Measurements from ENCODE around the gene GPX1.
"Not testable (repeated sequence)": the region's sequence is repeated elsewhere in the genome, so short reads cannot be mapped to it uniquely, and the experiment has no call there.

GPX1 gene

DNA sequence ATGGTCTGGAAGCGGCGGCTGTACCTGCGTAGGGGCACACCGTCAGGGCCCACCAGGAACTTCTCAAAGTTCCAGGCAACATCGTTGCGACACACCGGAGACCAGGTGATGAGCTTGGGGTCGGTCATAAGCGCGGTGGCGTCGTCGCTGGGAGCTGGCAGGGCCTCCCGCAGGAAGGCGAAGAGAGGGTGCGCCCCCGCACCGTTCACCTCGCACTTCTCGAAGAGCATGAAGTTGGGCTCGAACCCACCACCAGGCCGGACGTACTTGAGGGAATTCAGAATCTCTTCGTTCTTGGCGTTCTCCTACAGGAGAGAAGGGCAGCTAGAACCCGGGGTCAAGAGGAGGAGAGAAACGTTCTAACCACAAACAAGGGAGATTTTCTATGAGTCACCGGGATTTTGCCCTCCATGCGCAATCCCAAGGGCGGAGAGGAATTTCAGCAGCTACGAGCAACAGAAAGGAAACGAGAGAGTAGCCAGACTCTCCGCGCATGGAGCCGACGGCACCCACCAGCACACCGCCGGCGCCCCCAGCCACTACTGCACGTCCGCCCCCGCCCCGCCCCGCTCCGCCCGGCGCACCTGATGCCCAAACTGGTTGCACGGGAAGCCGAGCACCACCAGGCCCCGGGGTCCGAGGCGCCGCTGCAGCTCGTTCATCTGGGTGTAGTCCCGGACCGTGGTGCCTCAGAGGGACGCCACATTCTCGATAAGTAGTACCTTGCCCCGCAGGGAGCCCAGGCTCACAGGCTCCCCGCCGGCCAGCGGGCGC lies 523 bp downstream of the GPX1 start:
- FAIRE-seq, result not testable (repeated sequence)

GRCh38 chr3:49357095-49357442 lies 1.1 kb downstream of the GPX1 start:
- not testable (repeated sequence) for FAIRE-seq

- FAIRE-seq, result no peak
Observed at GRCh38 chr3:49352890-49353421, 5.2 kb downstream of the GPX1 start.

DNA sequence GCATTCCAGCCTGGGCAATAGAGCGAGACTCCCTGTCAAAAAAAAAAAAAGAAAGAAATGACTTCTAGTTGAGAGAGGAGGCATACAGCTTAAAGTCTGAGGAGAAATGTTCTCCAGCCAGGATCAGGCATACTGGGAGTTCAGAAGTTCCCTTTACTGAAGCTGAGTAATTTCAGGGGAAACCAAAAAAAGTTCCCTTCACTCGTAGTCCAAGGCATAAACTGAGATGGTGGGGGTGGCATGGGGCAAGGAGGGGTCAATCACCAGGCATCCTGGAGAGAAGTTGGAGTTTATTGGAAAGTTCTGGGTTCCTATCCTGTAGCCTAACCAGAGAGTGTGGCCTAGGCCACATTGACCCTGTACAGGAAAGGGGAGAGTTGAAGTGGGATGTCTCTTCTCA lies 5.9 kb downstream of the GPX1 start:
- FAIRE-seq, result no peak

DNA sequence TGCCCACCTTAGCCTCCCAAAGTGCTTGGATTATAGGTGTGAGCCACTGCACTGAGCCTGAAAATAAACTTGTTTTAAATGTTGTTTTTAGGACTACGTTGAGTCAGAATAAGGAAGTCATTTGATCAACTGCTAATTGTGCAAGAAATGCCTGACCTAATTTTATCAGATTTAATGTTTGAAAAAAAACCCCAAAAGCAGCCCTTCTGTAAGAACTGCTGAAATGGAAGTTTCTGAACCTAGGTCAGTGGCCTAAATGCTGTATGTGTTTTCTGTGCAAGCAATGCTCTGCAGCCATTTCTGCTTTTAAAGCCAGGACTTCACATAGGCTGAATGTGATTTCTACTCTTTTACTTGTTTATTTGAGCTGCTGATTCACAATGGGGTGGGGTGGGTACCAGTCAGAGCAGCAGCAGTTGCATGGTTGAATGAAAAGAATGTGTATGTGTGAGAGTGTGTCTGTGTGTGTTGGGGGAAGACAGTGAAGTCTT lies 6.6 kb downstream of the GPX1 start:
- FAIRE-seq, result no peak

GRCh38 chr3:49349348-49350114 lies 8.6 kb downstream of the GPX1 start:
- no peak for FAIRE-seq

DNA sequence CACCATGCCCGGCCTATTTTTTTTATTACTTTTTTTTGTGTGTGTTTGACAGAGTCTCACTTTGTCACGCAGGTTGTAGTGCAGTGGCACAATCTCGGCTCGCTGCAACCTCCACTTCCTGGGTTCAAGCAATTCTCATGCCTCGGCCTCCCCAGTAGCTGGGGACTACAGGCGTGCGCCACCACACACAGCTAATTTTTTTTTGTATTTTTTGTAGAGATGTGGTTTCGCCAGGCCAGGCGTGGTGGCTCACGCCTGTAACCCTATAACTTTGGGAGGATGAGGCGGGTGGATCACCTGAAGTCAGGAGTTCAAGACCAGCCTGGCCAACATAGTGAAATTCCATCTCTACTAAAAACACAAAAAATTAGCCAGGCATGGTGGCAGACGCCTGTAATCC lies 9.8 kb downstream of the GPX1 start:
- FAIRE-seq, result not testable (repeated sequence)

DNA sequence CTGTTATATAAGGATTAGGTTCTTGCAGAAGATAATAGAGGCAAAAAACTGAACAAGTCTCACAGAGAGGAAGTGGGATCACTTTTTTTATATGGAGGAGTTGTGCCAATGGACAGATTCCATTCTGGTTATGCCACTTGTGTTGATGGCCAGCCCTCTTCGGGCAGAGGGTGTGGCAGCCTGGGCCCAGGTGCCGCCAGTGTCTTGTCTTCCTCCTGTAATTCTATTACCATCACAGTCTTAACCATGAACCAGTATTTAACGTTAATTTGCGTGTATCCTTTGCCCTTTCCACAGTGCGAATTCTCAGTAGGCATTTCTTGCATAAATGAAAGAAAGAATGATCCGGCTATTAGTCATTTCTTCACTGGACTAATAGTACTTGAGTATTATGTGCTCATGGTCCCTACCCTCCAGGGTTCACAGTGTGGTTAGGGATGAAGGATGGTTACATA lies 11.3 kb downstream of the GPX1 start:
- FAIRE-seq, result no peak

GRCh38 chr3:49343163-49343562 lies 15.0 kb downstream of the GPX1 start:
- no peak for FAIRE-seq

DNA sequence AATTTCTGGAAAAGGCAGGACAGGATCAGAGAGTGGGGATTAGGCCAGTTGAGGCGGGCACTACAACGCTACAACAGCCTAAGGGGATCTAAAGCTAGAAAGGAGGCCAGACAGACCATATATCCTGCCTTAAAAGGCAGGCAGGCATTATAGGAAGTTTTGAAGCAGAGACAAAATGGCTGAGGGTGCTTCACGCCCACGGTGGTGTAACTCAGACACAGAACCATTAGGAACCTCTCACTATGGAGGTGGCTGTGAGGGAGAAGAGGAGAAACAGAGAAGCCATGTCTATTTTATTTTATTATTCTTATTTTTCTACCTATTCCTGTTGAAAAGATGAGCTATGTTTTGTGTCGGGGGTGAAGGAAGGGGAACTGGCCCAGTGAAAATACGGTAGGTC lies 16.2 kb downstream of the GPX1 start:
- no peak for FAIRE-seq

- FAIRE-seq, result no peak
Observed at GRCh38 chr3:49339941-49340800, 18.0 kb downstream of the GPX1 start, which contains the start of gene USP4. USP4 (minus strand) TSS chr3:49340053; CDS start chr3:49340024, 29 bp downstream.

DNA sequence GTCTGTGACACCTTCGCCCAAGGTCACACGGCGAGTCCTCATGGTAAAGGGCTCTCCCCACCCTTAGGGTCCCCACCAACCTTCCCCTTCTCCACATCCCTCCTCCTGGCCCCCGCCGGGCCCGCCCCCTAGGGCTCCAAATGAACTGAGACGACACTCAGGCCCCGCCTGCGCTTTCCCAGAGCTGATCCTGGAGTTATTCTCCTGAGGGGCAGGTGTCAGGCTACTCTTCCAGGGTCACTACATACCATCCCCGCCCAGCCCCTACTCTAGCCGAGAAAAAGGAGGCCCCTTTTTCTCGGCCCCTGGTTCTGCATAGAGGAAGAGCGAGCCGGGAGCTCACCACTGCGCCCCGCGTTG lies 18.6 kb downstream of the GPX1 start:
- no peak for FAIRE-seq

GRCh38 chr3:49333916-49334633 lies 24.1 kb downstream of the GPX1 start:
- no peak for FAIRE-seq

DNA sequence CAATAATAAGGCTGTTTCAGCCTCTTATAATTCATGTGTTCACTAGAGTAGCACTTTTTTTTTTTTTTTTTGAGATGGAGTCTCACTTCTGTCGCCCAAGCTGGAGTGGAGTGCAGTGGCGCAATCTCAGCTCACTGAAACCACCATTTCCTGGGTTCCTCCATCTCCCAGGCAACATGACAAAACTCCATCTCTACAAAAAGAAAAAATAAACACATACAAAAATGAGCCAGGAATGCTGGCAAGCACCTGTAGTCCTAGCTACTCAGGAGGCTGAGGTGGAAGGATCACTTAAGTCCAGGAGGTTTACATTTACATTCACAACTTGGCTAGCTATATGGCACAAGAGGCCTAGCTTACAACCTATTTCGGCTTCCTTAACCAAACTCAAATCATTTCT lies 25.1 kb downstream of the GPX1 start:
- no peak for FAIRE-seq

GRCh38 chr3:49329186-49329585 lies 29.0 kb downstream of the GPX1 start:
- FAIRE-seq, result no peak

DNA sequence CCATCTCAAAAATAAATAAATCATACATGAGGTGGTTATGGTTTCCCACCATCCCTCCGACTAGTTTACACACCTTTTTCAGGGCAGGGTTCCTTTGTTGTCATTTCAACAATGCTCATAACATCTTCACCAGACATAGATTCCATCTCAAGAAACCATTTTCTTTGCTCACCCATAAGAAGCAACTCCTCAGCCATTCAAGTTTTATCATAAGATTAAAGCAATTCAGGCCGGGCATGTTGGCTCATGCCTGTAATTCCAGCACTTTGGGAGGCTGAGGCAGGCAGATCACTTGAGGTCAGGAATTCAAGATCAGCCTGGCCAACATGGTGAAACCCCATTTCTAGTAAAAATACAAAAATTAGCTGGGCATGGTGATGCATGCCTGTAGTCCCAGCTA lies 29.8 kb downstream of the GPX1 start:
- not testable (repeated sequence) for FAIRE-seq

DNA sequence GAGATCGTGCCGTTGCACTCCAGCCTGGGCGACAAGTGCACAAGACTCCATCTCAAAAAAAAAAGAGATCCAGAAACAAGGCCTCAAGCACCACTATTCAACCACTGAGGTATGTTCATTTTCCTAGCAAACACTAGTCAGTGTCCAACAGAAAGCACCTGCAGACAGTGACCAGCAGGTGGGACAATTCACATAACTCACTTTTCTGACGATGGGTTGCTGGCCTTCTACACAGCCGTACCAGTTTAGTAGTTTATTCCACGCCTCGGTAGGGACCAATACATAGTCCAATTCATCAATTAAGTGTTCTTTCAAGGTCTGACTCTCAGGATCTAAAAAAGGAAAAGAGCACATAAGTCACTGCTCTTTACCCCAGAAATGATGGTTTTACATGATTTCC lies 30.7 kb downstream of the GPX1 start:
- FAIRE-seq, result no peak

GRCh38 chr3:49324768-49325167 lies 33.4 kb downstream of the GPX1 start:
- peak; percentile 70 for FAIRE-seq

GRCh38 chr3:49316696-49317457 lies 41.3 kb downstream of the GPX1 start:
- FAIRE-seq, result no peak

DNA sequence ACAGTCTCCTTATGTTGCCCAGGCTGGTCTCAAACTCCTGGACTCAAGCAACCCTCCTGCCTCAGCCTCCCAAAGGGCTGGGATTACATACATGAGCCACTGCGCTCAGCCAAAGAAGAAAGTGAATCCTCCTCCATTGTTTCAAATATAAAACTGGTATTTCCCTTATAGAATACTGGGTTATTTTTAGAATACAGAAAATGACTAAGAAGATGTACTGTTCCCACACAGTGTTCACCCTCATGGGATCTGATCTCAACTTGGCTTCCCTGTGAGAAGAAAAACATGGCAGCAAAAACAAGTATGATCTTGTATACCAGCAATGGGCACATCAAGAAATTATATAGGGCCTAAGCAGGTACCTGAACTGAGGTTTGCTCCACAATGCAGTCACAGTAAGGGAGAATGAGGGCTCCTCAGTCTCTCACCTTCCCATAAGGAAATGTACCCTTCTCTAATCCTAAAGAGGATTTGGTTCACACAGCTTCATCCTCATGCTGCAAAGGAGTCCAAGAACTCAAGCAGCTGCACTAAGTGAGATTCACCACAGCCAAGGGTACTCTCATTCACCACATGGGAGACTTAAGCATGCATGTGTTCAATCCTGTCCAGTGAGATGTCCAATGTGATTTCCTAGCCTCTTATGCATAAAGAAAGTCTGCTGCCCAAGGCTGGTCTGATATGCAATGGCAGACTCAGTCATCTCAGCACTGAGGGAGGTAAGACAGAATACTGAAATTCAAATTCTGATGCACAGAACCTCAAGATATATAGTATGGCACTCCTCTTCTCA lies 44.1 kb downstream of the GPX1 start:
- FAIRE-seq, result no peak

DNA sequence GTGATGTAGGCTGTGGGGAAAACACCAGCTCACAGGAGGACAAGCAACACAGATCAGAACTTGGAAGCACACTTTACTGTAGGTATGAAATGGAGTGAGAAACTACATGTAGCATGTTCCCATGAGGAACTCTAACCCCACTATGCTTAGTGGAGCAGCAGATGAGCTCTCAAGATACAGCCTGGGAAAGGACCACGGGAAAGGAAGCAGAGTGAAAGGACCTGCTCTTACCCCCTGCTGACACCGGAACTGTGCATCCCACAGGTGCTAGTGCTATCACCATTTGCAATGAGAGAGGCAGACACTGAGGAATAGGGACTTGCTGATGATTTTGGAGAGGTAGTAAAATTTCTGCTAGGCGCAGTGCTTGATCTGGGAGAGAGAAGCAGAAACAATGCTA lies 46.9 kb downstream of the GPX1 start:
- FAIRE-seq, result no peak
